EL (cell line): Measurements from ENCODE around the gene ELP5.

Experiments used
- DNase-seq: peaks from one replicate; pipeline ENCODE4 v3.0.0-alpha.2; 2016

Gene ELP5

DNA sequence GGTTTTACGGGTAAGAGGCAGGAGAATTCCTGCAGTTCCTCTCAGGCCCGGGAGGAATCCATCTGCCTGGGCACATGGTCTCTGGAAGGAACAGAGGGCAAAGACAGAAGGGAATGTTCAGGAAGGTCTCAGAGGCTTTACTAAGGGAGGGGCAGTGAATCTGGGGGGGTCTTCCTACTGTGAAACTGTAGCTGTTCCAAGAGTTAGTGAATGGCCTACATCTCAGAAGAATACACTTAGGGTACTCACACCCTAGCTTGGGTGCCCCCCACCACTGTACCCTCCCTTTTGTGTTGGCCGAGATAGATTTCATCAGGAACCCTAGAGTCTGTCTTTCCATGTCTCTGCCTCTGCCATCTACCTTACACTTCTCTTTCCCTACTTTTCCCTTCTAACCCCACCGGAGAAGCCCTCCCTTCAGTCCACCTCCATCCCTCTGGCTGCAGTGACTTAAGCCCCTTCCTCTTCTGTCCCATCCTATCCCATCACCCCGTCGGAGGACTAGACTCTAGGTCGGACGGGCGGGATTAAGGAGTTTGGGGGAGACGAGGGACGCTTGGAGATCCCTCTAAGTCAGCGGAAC, 32.7 kb upstream of the ELP5 start:
- peak; percentile 38 for DNase-seq

DNA sequence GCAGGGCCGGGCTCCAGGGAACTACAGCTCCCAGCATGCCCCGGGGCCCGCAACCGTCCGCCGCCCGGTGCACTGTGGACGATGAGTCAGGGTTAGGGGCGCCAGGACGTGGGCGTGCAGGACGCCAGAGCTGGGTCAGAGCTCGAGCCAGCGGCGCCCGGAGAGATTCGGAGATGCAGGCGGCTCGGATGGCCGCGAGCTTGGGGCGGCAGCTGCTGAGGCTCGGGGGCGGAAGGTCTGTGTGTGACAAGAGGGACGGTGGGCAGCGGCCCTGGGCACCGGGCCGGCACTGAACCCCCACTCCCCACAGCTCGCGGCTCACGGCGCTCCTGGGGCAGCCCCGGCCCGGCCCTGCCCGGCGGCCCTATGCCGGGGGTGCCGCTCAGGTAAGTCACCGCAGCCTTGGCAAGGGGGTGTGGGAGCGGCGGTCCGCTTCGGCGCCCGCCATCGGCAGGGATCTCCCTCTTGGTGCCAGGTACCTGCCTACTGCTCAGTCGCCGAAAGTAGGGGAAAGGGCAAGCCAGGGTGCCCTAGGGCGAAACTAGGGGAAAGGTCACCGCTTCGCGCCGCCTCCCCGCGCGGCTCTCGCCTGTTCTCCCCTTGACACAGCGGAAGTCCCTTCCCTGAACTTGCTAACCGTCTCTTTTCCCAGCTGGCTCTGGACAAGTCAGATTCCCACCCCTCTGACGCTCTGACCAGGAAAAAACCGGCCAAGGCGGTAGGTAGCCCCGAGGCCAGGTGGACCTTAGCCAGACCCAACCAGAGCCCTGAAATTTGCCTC, 32.0 kb upstream of the ELP5 start, which contains the start of the genes ACADVL and DLG4:
Gene ACADVL, plus strand, starts transcription at position 127 of the 781 bp plus-strand sequence. Its CDS starts 47 bp downstream, at position 174.
Gene DLG4, minus strand, starts transcription at position 25 of the 781 bp plus-strand sequence.
- peak; percentile 93 for DNase-seq

GRCh38 chr17:7220593-7221277, 31.3 kb upstream of the ELP5 start:
- DNase-seq, result peak; percentile 68

GRCh38 chr17:7221278-7222092, 30.5 kb upstream of the ELP5 start:
- no peak for DNase-seq

- no peak for DNase-seq
Observed at GRCh38 chr17:7222093-7222971, 29.7 kb upstream of the ELP5 start.

DNA sequence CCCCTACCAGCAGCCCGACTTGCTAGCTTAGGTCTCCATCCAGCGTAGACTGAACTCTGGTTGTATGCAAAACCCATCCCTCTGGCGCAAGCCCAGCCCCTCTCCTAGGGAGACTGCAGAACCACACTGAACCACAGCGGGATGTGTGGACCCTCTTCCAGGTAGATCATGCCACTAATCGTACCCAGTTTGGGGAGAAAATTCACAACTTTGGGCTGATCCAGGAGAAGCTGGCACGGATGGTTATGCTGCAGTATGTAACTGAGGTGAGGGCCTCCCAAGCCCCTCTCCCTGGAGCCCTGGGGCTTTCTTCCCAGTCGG, 29.1 kb upstream of the ELP5 start:
- no peak for DNase-seq

DNA sequence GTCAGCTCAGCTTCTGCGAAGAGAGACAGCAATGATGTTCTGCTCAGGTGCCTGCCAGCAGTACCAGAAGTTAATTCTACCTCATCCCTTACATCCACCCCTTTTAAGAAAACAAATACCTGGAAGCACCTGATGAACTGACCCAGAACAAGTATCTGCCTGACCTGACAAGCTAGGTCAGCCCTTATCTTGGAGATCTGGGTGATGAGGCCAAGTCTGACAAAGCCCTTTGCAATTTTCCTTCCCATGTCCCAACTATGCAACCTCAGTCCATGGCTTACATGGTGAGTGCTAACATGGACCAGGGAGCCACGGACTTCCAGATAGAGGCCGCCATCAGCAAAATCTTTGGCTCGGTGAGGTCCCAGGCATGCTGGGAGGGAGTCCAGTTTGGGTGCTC, 28.6 kb upstream of the ELP5 start:
- DNase-seq, result no peak

- DNase-seq, result no peak
Observed at GRCh38 chr17:7224110-7224509, 27.9 kb upstream of the ELP5 start.

GRCh38 chr17:7224661-7225111, 27.3 kb upstream of the ELP5 start:
- no peak for DNase-seq

- no peak for DNase-seq
Observed at GRCh38 chr17:7225711-7226331, 26.2 kb upstream of the ELP5 start.

DNA sequence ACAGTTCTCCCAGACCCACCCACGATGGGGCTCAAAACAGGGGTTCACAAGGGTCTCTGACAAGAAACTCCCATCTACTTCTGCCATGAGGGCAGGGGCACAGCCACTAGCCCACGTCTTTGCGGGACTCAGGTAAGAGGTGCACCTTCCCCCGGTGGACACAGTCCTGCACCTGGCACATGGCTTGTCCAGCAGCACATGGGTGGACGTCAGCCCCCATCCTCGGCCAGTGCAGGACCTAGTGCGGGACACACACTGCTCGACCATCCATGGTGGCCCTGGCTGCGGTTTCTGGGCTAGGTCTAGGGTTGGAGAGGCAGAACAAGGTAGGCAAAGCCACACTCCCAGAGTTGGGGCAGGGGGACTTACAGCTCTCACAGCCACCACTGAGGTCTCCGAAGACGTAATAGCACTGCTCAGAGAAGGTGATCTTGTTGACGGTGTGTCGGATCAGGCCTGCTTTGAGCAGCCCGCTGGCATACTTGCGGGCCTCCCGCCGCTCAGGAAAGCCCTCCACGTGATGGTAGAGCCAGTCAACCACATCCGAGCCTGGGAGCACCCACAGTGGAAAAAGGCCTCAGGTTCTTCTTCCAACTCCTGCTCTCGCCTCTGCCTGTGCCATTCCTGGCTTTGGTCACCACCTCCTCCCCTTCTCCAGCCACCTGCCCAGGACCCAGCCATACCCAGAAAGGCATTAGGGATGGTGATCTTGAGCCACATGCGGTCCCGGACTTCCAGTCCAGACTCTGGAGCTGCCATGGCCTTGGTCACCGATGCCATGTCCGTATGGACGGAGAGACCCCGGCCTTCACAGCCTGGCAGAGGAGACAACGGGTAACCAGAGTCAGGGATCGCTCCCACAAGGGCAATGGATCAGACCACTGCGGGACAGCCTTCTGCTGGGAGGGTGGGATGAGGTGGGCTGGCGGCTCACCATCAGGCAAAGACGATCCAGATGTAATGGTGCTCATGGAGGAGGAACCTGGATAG, 25.0 kb upstream of the ELP5 start:
- DNase-seq, result no peak

- no peak for DNase-seq
Observed at GRCh38 chr17:7228920-7229319, 23.1 kb upstream of the ELP5 start.

- no peak for DNase-seq
Observed at GRCh38 chr17:7229504-7229903, 22.5 kb upstream of the ELP5 start.

DNA sequence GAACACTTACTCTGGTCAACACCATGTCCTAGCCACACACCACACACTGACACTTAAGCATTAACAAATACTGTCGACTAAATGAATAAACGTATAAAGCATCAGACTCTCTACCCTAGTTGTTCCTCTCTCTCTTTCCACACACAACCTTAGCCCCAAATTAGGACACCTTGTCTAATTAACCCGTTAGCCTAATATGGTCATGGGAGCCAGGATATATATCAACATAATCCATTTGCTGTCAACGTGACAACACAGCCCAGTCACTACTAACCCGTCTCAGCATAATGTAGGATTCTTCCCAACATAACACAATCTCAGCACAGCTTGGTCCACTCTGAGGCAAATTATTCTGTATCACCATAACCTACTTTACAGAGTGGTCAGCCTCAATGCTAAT, 19.9 kb upstream of the ELP5 start:
- DNase-seq, result no peak

- no peak for DNase-seq
Observed at GRCh38 chr17:7233701-7234082, 18.3 kb upstream of the ELP5 start.

GRCh38 chr17:7234083-7234951, 17.7 kb upstream of the ELP5 start, which contains the start of gene DVL2:
DVL2 (minus strand) TSS chr17:7234517; CDS start chr17:7234262, 255 bp downstream.
- peak; percentile 94 for DNase-seq

- no peak for DNase-seq
Observed at GRCh38 chr17:7235693-7236665, 16.0 kb upstream of the ELP5 start.

- no peak for DNase-seq
Observed at GRCh38 chr17:7236808-7237207, 15.2 kb upstream of the ELP5 start.
